AG04450 (cell line): ENCODE results near the gene ITCH. TPM values are rescaled to one million over a fixed set of nuclear protein-coding genes. Genes with fewer than 3 reads are reported as not detected.

ENCODE experiments used
- CTCF ChIA-PET: fragments of 300-600, 350-600 bp; formaldehyde crosslinking; extraction: SDS; loops from one replicate; lab custom pipeline; 2022; ENCODE audit warnings: antibody characterized with exemption, inconsistent platforms; lab: Charles Lee
- POLR2A ChIA-PET: fragments of 350-600 bp; formaldehyde crosslinking; extraction: SDS; loops from one replicate; lab custom pipeline; 2021; ENCODE audit warnings: antibody characterized with exemption, inconsistent platforms; lab: Yijun Ruan, JAX
- DNase-seq: peaks from one replicate; pipeline ENCODE4 v3.0.0-alpha.2; 2011; ENCODE audit warnings: low read depth, low spot score
- H3K27ac ChIP-seq: one replicate; pipeline ENCODE4 v1.5.1; 2012; ENCODE audit warnings: low read depth, low read length, control low read depth
- H3K27me3 ChIP-seq: one replicate; pipeline ENCODE4 v1.6.0; 2012; ENCODE audit warnings: low read length; ENCODE audit not compliant: control insufficient read depth, insufficient read depth
- H3K4me3 ChIP-seq: 2 replicates; pipeline ENCODE4 v1.5.1; 2011; ENCODE audit warnings: mild to moderate bottlenecking, low read depth, low read length, control low read depth
- H3K9me3 ChIP-seq: 2 replicates; pipeline ENCODE4 v1.5.1; 2012; ENCODE audit warnings: low read length; ENCODE audit not compliant: control insufficient read depth, insufficient read depth
- polyA plus RNA-seq: library from polyadenylated mRNA; depleted of rRNA; stranded (reverse); fragments of >200 nt; gene quantifications from 2 replicates; pipeline ENCODE4 v1.2.3, GENCODE V29; 2011
- TF ChIP-seq, protein P1 (sequence below): IDR thresholded peaks from 2 replicates; pipeline ENCODE4 v1.5.1; 2011; ENCODE audit warnings: low read depth, low read length, control low read depth, inconsistent platforms

ITCH gene
- polyA plus RNA-seq, 1 experiment = 23.2 TPM

DNA sequence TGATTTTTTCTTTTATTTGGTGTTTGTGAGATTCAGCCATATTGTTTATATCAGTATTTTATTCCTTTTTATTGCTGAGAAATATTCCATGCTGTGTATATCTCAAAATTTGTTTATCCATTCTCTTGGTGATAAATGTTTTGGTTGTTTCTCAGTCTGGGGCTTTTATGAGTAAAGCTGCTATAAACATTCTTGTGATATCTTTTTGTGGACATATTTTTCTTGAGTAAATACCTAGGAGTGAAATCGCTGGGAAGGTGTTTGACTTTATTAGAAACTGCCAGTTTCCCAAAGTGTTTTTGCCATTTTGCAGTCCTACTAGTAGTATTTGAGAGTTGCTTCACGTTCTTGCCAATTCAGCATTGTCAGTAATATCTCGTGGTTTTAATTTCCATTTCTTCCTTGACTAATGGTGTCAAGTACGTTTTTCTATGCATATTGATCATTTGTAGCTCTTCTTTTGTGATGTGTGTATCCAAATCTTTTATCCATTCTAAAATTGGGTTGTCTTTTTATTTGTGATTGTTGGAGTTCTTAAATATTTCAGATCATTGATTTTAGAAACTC is 122.1 kb downstream of the ITCH start:
- Histone ChIP-seq H3K4me3 (no peak overlapping the region), H3K27me3 (no peaks in the 10 kb centered on the region), H3K27ac (no peak overlapping the region), H3K9me3 (peaks cover 7% of the 10 kb centered on the region; the same call in 1 of the 2 replicates)
- no peak for DNase-seq
- ChIA-PET POLR2A (no interaction called here), CTCF (interaction anchor here (1.5 to 1.6 kb wide), 4 partner anchors 9 to 173 kb away, joined by 3 to 7 read pairs (median 4); no protein-coding TSS in a partner anchor)
- TF ChIP-seq, protein P1, sequence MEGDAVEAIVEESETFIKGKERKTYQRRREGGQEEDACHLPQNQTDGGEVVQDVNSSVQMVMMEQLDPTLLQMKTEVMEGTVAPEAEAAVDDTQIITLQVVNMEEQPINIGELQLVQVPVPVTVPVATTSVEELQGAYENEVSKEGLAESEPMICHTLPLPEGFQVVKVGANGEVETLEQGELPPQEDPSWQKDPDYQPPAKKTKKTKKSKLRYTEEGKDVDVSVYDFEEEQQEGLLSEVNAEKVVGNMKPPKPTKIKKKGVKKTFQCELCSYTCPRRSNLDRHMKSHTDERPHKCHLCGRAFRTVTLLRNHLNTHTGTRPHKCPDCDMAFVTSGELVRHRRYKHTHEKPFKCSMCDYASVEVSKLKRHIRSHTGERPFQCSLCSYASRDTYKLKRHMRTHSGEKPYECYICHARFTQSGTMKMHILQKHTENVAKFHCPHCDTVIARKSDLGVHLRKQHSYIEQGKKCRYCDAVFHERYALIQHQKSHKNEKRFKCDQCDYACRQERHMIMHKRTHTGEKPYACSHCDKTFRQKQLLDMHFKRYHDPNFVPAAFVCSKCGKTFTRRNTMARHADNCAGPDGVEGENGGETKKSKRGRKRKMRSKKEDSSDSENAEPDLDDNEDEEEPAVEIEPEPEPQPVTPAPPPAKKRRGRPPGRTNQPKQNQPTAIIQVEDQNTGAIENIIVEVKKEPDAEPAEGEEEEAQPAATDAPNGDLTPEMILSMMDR = no peak

DNA sequence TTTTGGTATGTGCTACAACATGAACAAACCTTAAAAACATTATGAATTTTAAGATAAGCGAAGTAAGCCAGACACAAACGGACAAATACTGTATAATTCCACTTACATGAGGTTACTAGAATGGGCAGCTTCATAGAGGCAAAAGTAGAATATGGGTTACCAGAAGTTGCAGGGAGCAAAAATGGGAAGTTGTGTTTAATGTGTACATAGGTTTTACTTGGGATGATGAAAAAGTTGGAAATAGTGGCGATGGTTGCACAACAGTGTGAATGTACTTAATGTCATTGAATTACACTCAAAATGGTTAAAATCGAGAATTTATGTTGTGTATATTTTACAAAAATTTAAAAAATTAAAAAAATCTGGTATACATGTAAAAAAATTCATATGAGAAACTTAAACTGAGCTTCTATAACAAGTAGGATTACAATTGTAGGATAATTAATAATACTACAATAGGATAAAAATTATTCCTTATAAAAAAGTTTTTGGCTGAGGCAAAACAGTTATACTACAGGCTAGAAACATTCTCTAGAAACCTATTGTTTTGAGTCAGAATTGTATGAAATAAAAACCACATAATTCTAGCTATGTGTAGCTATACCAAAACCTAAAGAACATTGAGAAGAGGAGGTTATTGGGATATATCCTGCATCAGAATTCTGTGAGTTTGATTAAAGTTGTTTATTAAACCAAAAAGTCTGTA is 128.3 kb downstream of the ITCH start:
- Histone ChIP-seq H3K9me3 (no peaks in the 10 kb centered on the region), H3K27ac (no peak overlapping the region), H3K27me3 (no peaks in the 10 kb centered on the region), H3K4me3 (no peak overlapping the region)
- POLR2A ChIA-PET = no interaction called here
- TF ChIP-seq, protein P1 = no peak
- CTCF ChIA-PET = interaction anchor here (0.8 to 1.6 kb wide), 2 partner anchors 27 to 179 kb away, joined by 3 to 9 read pairs; no protein-coding TSS in a partner anchor
- DNase-seq = no peak

DNA sequence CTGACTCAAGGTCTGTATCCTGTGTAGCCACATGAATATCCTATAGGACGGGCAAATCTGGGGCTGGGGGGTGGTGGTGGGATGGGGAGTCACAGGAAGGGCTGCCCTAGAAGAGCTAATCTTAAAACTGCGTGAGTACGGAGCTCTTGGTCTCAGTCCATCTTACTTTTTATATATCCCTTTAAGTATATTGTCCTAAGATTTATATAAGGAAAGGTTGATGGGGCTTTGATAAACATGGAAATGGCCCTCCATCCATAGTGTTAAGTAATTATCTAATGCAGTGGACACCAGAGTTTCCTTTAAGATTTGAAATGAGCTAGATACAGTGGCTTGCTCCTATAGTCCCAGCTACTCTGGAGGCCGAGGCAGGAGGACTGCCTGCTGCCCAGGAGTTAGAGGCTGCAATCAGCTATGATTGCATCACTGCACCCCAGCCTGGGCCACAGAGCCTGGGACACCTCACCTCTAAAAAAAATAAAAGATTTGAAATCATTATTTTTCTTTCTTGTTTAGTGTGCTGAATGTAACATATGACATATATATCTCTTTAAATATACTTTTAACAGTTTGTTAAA is 128.9 kb downstream of the ITCH start:
- CTCF ChIA-PET = interaction anchor here (0.8 to 1.6 kb wide), 2 partner anchors 28 to 179 kb away, joined by 3 to 9 read pairs; no protein-coding TSS in a partner anchor
- POLR2A ChIA-PET = no interaction called here
- Histone ChIP-seq H3K27ac (no peak overlapping the region), H3K4me3 (no peak overlapping the region), H3K27me3 (no peaks in the 10 kb centered on the region), H3K9me3 (no peaks in the 10 kb centered on the region)
- no peak for DNase-seq
- TF ChIP-seq, protein P1 = no peak

DNA sequence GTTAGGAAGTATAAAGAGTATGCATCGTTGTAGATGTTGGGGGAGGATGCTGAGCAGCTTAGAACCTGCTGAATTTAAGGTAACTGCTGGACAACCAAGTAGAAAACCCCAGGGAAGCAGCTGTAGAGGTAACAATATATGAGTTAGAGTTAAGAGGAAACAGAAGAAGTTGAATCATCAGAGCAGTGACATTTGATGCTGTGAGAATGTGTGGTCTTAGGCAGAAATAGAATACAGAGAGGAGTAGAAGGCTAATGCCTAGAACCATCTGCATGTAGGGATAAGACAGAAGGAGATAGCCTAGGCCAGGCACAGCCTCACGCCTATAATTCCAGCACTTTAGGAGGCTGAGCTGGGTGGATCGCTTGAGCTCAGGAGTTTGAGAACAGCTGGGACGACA is 130.6 kb downstream of the ITCH start:
- Histone ChIP-seq H3K9me3 (no peaks in the 10 kb centered on the region), H3K27ac (no peak overlapping the region), H3K27me3 (no peaks in the 10 kb centered on the region), H3K4me3 (no peak overlapping the region)
- no peak for DNase-seq
- TF ChIP-seq, protein P1 = no peak
- CTCF ChIA-PET = interaction anchor here (0.5 to 1.0 kb wide), 3 partner anchors 16 to 181 kb away, joined by 3 read pairs; no protein-coding TSS in a partner anchor
- POLR2A ChIA-PET = no interaction called here

DNA sequence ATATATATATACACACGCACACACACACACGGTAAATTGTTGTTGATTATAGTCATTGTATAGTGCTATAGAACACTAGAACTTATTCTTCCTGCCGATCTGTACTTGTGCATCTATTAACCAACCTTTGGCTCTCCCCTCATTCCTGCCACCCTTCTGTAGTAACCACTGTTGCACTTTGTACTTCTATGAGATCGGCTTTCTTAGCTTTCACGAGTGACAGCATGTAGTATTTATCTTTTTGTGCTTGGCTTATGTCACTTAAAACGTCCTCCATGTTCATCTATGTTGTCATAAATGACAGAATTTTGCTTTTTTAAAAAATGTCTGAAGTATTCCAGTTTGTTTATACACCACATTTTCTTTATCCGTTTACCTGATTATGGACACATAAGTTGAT is 132.2 kb downstream of the ITCH start:
- Histone ChIP-seq H3K27me3 (no peaks in the 10 kb centered on the region), H3K27ac (no peak overlapping the region), H3K4me3 (no peak overlapping the region), H3K9me3 (no peaks in the 10 kb centered on the region)
- no peak for DNase-seq
- POLR2A ChIA-PET = no interaction called here
- TF ChIP-seq, protein P1 = no peak
- CTCF ChIA-PET = no interaction called here
